HepG2 (cell line): Measurements from ENCODE around the gene CTNNA3.

Experiments
- EP300 ChIP-seq, 3 experiments: sonication (generic) in 1 of 3; formaldehyde crosslinking in 1 of 3; IDR thresholded peaks; 2 replicates each; pipeline versions ENCODE4 v1.5.1 to v1.6.1; 2011 to 2020; ENCODE audit warnings: low read depth in 2 of 3, low read length in 2 of 3, borderline replicate concordance in 1 of 3, improper control_type of control experiment in 1 of 3, mild to moderate bottlenecking in 1 of 3, missing genetic modification reagents in 1 of 3, moderate library complexity in 1 of 3
- JUND ChIP-seq: sonication (generic); formaldehyde crosslinking; IDR thresholded peaks from 2 replicates; pipeline ENCODE4 v1.8.0; 2022; ENCODE audit warnings: mild to moderate bottlenecking, missing genetic modification reagents
- RBAK ChIP-seq: sonication (generic); formaldehyde crosslinking; IDR thresholded peaks from 2 replicates; pipeline ENCODE4 v1.5.1; 2020; ENCODE audit warnings: mild to moderate bottlenecking, missing genetic modification reagents
- SIN3A ChIP-seq: IDR thresholded peaks from 2 replicates; pipeline ENCODE4 v1.6.1; 2011; ENCODE audit warnings: low read depth, mild to moderate bottlenecking, control low read depth, low read length, borderline replicate concordance
- TCF12 ChIP-seq, 2 experiments: fragments of 450-650 bp in 1 of 2; sonication (generic) in 1 of 2; formaldehyde crosslinking in 1 of 2; IDR thresholded peaks; 2 replicates each; pipeline versions ENCODE4 v1.6.1 to v1.8.0; 2017 to 2022; ENCODE audit warnings: antibody characterized with exemption in 1 of 2, mild to moderate bottlenecking in 1 of 2, missing genetic modification reagents in 1 of 2, moderate library complexity in 1 of 2
- ZBTB2 ChIP-seq: sonication (generic); formaldehyde crosslinking; IDR thresholded peaks from 2 replicates; pipeline ENCODE4 v1.8.0; 2022; ENCODE audit warnings: low read depth, missing genetic modification reagents
- ZNF253 ChIP-seq: sonication (generic); formaldehyde crosslinking; IDR thresholded peaks from 2 replicates; pipeline ENCODE4 v1.8.0; 2022; ENCODE audit warnings: mild to moderate bottlenecking, missing genetic modification reagents, borderline replicate concordance
- ZNF644 ChIP-seq: IDR thresholded peaks from 2 replicates; pipeline ENCODE4 v1.6.1; 2016; ENCODE audit warnings: low read depth
- ZSCAN29 ChIP-seq: sonication (generic); formaldehyde crosslinking; conservative IDR thresholded peaks from 2 replicates; pipeline ENCODE4 v1.4.0; 2020; ENCODE audit warnings: mild to moderate bottlenecking, missing genetic modification reagents

DNA sequence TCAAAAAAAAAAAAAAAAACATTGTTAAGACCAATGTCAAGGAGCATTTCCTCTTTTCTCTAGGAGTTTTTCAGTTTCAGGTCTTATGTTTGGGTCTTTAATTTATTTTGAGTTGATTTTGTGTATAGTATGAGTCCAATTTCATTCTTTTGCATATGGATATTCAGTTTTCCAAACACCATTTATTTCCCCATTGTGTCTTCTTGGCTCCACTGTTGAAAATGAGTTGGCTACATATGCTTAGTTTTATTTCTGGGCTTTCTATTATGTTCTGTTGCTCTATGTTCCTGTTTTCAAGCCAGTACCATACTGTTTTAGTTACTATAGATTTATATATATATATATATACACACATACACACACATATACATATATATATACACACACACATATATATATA is 1506.7 kb downstream of the CTNNA3 start:
- TF ChIP-seq SIN3A (no peak), RBAK (no peak), TCF12 (IDR thresholded peaks at IDR 0.05) (no peak), TCF12 (CRISPR knock-in tag; IDR thresholded peaks at IDR 0.05) (no peak), ZNF644 (CRISPR knock-in tag) (no peak), ZBTB2 (CRISPR knock-in tag) (no peak), EP300 (IDR thresholded peaks at IDR 0.05; ENCODE audit: low read depth in 2 of 2, low read length in 2 of 2) (no peak), EP300 (CRISPR knock-in tag; IDR thresholded peaks at IDR 0.05; ENCODE audit: borderline replicate concordance) (no peak), ZSCAN29 (no peak), JUND (no peak), ZNF253 (CRISPR knock-in tag) (no peak)
